Skeletal muscle satellite cell (primary cell): ENCODE data around the gene SPATA25.
A peak's percentile ranks its signal among the peaks of the same experiment; 100 is the strongest.
"Not testable (repeated sequence)": the region's sequence is repeated elsewhere in the genome, so short reads cannot be mapped to it uniquely, and the experiment has no call there.

Experiments used
- H3K27me3 ChIP-seq: 2 replicates; pipeline ENCODE4 v1.7.0; 2013; ENCODE audit warnings: low read length; ENCODE audit not compliant: control insufficient read depth, insufficient read depth
- H3K36me3 ChIP-seq: 2 replicates; pipeline ENCODE4 v1.7.0; 2013; ENCODE audit warnings: mild to moderate bottlenecking, control low read depth, low read length; ENCODE audit not compliant: insufficient read depth
- H3K4me1 ChIP-seq: 2 replicates; pipeline ENCODE4 v1.7.0; 2013; ENCODE audit warnings: low read length; ENCODE audit not compliant: control insufficient read depth, insufficient read depth
- H3K4me2 ChIP-seq: 2 replicates; pipeline ENCODE4 v1.7.0; 2013; ENCODE audit warnings: mild to moderate bottlenecking, low read length
- H3K4me3 ChIP-seq: 2 replicates; pipeline ENCODE4 v1.7.0; 2013; ENCODE audit warnings: low read length
- H3K9ac ChIP-seq: 2 replicates; pipeline ENCODE4 v1.7.0; 2013; ENCODE audit warnings: mild to moderate bottlenecking, low read depth, low read length, moderate library complexity
- H3K9me3 ChIP-seq: replicated peaks from 2 replicates; pipeline ENCODE4 v1.7.0; 2013; ENCODE audit warnings: mild to moderate bottlenecking, control low read depth, low read length

Gene SPATA25

GRCh38 chr20:45874104-45874481, 13.3 kb downstream of the SPATA25 start:
- H3K36me3 ChIP-seq = peaks cover 14% of the 10 kb centered on the region

GRCh38 chr20:45873409-45874103, 13.9 kb downstream of the SPATA25 start:
- Histone ChIP-seq H3K27me3 (no peaks in the 10 kb centered on the region), H3K4me1 (no peaks in the 10 kb centered on the region), H3K4me3 (no peak overlapping the region), H3K36me3 (peaks cover 14% of the 10 kb centered on the region), H3K9me3 (no peaks in the 10 kb centered on the region), H3K4me2 (no peak overlapping the region), H3K9ac (no peak overlapping the region)

More at GRCh38 chr20:45874104-45874481, 13.3 kb downstream of the SPATA25 start:
- not testable (repeated sequence) for H3K9me3 ChIP-seq, H3K4me2 ChIP-seq, H3K9ac ChIP-seq, H3K4me3 ChIP-seq, H3K27me3 ChIP-seq, H3K4me1 ChIP-seq

- Histone ChIP-seq H3K4me3 (no peak overlapping the region), H3K36me3 (peaks cover 8% of the 10 kb centered on the region), H3K9ac (no peak overlapping the region), H3K9me3 (no peaks in the 10 kb centered on the region), H3K4me1 (peaks cover 7% of the 10 kb centered on the region), H3K27me3 (no peaks in the 10 kb centered on the region), H3K4me2 (no peak overlapping the region)
These were observed 14.8 kb downstream of the SPATA25 start for GRCh38 chr20:45872626-45873025.

GRCh38 chr20:45867819-45868176, 19.6 kb downstream of the SPATA25 start:
- Histone ChIP-seq H3K4me1 (peaks cover 12% of the 10 kb centered on the region), H3K27me3 (no peaks in the 10 kb centered on the region), H3K36me3 (no peaks in the 10 kb centered on the region), H3K4me3 (no peak overlapping the region), H3K9me3 (no peaks in the 10 kb centered on the region), H3K9ac (peak overlapping the region; percentile 41), H3K4me2 (peak overlapping the region; percentile 48)

- Histone ChIP-seq H3K9me3 (no peaks in the 10 kb centered on the region), H3K4me2 (peak overlapping the region; percentile 48), H3K27me3 (no peaks in the 10 kb centered on the region), H3K9ac (peak overlapping the region; percentile 41), H3K36me3 (no peaks in the 10 kb centered on the region), H3K4me1 (peaks cover 12% of the 10 kb centered on the region), H3K4me3 (no peak overlapping the region)
These were observed 20.1 kb downstream of the SPATA25 start for GRCh38 chr20:45867136-45867818.

- Histone ChIP-seq H3K4me2 (no peak overlapping the region), H3K4me1 (peaks cover 12% of the 10 kb centered on the region), H3K9me3 (no peaks in the 10 kb centered on the region), H3K36me3 (no peaks in the 10 kb centered on the region), H3K27me3 (no peaks in the 10 kb centered on the region), H3K9ac (no peak overlapping the region), H3K4me3 (no peak overlapping the region)
These were observed 21.0 kb downstream of the SPATA25 start for GRCh38 chr20:45866454-45866853.

- H3K4me2 ChIP-seq = no peak overlapping the region
These were observed 23.6 kb downstream of the SPATA25 start for GRCh38 chr20:45863543-45864470.

GRCh38 chr20:45861221-45862075, 26.0 kb downstream of the SPATA25 start:
- Histone ChIP-seq H3K9ac (no peak overlapping the region), H3K4me1 (peaks cover 11% of the 10 kb centered on the region), H3K4me3 (no peak overlapping the region), H3K9me3 (no peaks in the 10 kb centered on the region), H3K36me3 (no peaks in the 10 kb centered on the region), H3K4me2 (no peak overlapping the region), H3K27me3 (no peaks in the 10 kb centered on the region)

More at GRCh38 chr20:45863543-45864470, 23.6 kb downstream of the SPATA25 start:
- H3K36me3 ChIP-seq = no peaks in the 10 kb centered on the region
- H3K4me3 ChIP-seq = no peak overlapping the region
- no peaks in the 10 kb centered on the region for H3K9me3 ChIP-seq
- no peaks in the 10 kb centered on the region for H3K27me3 ChIP-seq
- peaks cover 12% of the 10 kb centered on the region for H3K4me1 ChIP-seq
- no peak overlapping the region for H3K9ac ChIP-seq

- Histone ChIP-seq H3K9me3 (no peaks in the 10 kb centered on the region), H3K36me3 (no peaks in the 10 kb centered on the region), H3K4me2 (no peak overlapping the region), H3K4me3 (no peak overlapping the region), H3K4me1 (peaks cover 18% of the 10 kb centered on the region), H3K27me3 (no peaks in the 10 kb centered on the region), H3K9ac (no peak overlapping the region)
These were observed 26.7 kb downstream of the SPATA25 start for GRCh38 chr20:45860560-45861220.

GRCh38 chr20:45859916-45860315, 27.5 kb downstream of the SPATA25 start:
- Histone ChIP-seq H3K4me1 (peaks cover 19% of the 10 kb centered on the region), H3K9me3 (no peaks in the 10 kb centered on the region), H3K9ac (no peak overlapping the region), H3K27me3 (no peaks in the 10 kb centered on the region), H3K4me3 (no peak overlapping the region), H3K36me3 (peaks cover 3% of the 10 kb centered on the region), H3K4me2 (no peak overlapping the region)
